Measurements from ENCODE around the gene COL23A1.

- no peak for TF ChIP-seq POLR2AphosphoS5 (IDR thresholded peaks at IDR 0.05; ENCODE audit: low read depth, low read length)
- no peak for TF ChIP-seq PAX5 (IDR thresholded peaks at IDR 0.05; ENCODE audit: insufficient read depth, low read length, severe bottlenecking)
- no peak for TF ChIP-seq POLR2A (IDR thresholded peaks at IDR 0.05; ENCODE audit: low read depth, low read length)
- no peak for TF ChIP-seq SPI1 (IDR thresholded peaks at IDR 0.05; ENCODE audit: low read depth, low read length)
- no peak for TF ChIP-seq TAF1 (IDR thresholded peaks at IDR 0.05; ENCODE audit: low read depth, low read length)
- TF ChIP-seq POU2F2 (IDR thresholded peaks at IDR 0.05; ENCODE audit: low read depth, low read length): no peak
These were observed 324.4 kb downstream of the COL23A1 start for GRCh38 chr5:178265746-178266145.
